Stimulated activated CD8-positive, alpha-beta memory T cell treated with anti-CD3 and anti-CD28 coated beads, Interleukin-4, amount 100 ng/mL, for 1 hour (primary cell): ENCODE data around the gene FANK1.
A peak's percentile ranks its signal among the peaks of the same experiment; 100 is the strongest.
"Not testable (repeated sequence)": the region's sequence is repeated elsewhere in the genome, so short reads cannot be mapped to it uniquely, and the experiment has no call there.

ENCODE experiments used
- DNase-seq, 2 donors: peaks; one replicate each; pipeline ENCODE4 v3.0.0-alpha.2; 2020; ENCODE audit warnings: low read depth in 2 of 2, low spot score in 1 of 2

The FANK1 gene

GRCh38 chr10:126017961-126018560 lies 121.7 kb downstream of the FANK1 start:
- no peak for DNase-seq

GRCh38 chr10:126021833-126022500 lies 125.6 kb downstream of the FANK1 start:
- DNase-seq, result no peak

GRCh38 chr10:126022841-126023240 lies 126.5 kb downstream of the FANK1 start:
- no peak for DNase-seq

GRCh38 chr10:126027692-126028091 lies 131.3 kb downstream of the FANK1 start:
- DNase-seq, result no peak

GRCh38 chr10:126029999-126030398 lies 133.6 kb downstream of the FANK1 start:
- no peak for DNase-seq

GRCh38 chr10:126034586-126034985 lies 138.2 kb downstream of the FANK1 start:
- no peak for DNase-seq

GRCh38 chr10:126036515-126036914 lies 140.2 kb downstream of the FANK1 start:
- DNase-seq, result no peak

GRCh38 chr10:126037946-126038345 lies 141.6 kb downstream of the FANK1 start:
- no peak for DNase-seq

GRCh38 chr10:126041117-126041516 lies 144.8 kb downstream of the FANK1 start:
- DNase-seq, result no peak

- peak; percentile 40 to 50 for DNase-seq
These were observed 145.5 kb downstream of the FANK1 start for GRCh38 chr10:126041804-126042231.

GRCh38 chr10:126042354-126042753 lies 146.0 kb downstream of the FANK1 start:
- DNase-seq, result no peak

- DNase-seq, result no peak
These were observed 146.5 kb downstream of the FANK1 start for GRCh38 chr10:126042906-126043305.

GRCh38 chr10:126043389-126043788 lies 147.0 kb downstream of the FANK1 start:
- no peak for DNase-seq

- DNase-seq, result no peak
These were observed 149.5 kb downstream of the FANK1 start for GRCh38 chr10:126045861-126046260.

GRCh38 chr10:126046831-126047230 lies 150.5 kb downstream of the FANK1 start:
- DNase-seq, result no peak

- DNase-seq, result not testable (repeated sequence)
These were observed 151.4 kb downstream of the FANK1 start for GRCh38 chr10:126047749-126048148.

- no peak for DNase-seq
These were observed 153.7 kb downstream of the FANK1 start for GRCh38 chr10:126049759-126050700.

GRCh38 chr10:126052171-126052570 lies 155.8 kb downstream of the FANK1 start:
- no peak for DNase-seq

GRCh38 chr10:126054191-126054590 lies 157.8 kb downstream of the FANK1 start:
- no peak for DNase-seq

GRCh38 chr10:126057494-126057893 lies 161.1 kb downstream of the FANK1 start:
- no peak for DNase-seq

GRCh38 chr10:126058104-126058503 lies 161.7 kb downstream of the FANK1 start:
- DNase-seq, result no peak

GRCh38 chr10:126058507-126058906 lies 162.1 kb downstream of the FANK1 start:
- DNase-seq, result no peak
